Endothelial cell of umbilical vein (primary cell): Measurements from ENCODE around the gene PITPNM1. TPM values are rescaled to one million over a fixed set of nuclear protein-coding genes. Genes with fewer than 3 reads are reported as not detected.

Experiments
- BruUV-seq: library from RNA; stranded (reverse); fragments of 400-500 nt; replicated peaks from 2 replicates; lab custom pipeline; 2021; lab: Mats Ljungman, UMichigan
- CTCF ChIA-PET: fragments of 300-600, 350-600 bp; sonication (Branson Sonifier 250); formaldehyde crosslinking; loops from one replicate; lab custom pipeline; 2021; ENCODE audit warnings: antibody characterized with exemption, inconsistent platforms; lab: Charles Lee
- POLR2A ChIA-PET: fragments of 300-600, 350-600 bp; sonication (Branson Sonifier 250); formaldehyde crosslinking; loops from one replicate; lab custom pipeline; 2021; ENCODE audit warnings: antibody characterized with exemption, inconsistent platforms; lab: Charles Lee
- DNase-seq: peaks from one replicate; pipeline ENCODE4 v3.0.0-alpha.2; 2011; ENCODE audit warnings: low read depth, low spot score
- FAIRE-seq: peaks from 2 replicates; lab custom pipeline; 2011; peaks lifted over from hg19 to GRCh38; lab: Jason Lieb, UNC
- H2AFZ ChIP-seq: 2 replicates; pipeline ENCODE4 v1.6.0; 2012; ENCODE audit warnings: low read depth, low read length, control low read depth, inconsistent platforms
- H3K27ac ChIP-seq: 2 replicates; pipeline ENCODE4 v1.5.1; 2011; ENCODE audit warnings: low read depth, mild to moderate bottlenecking, control low read depth, low read length, moderate library complexity; ENCODE audit not compliant: insufficient read depth
- H3K27me3 ChIP-seq, 2 experiments: 2 replicates each; pipeline versions ENCODE4 v1.6.0 to v1.6.1; 2011; ENCODE audit warnings: low read length in 2 of 2, mixed read lengths in 1 of 2; ENCODE audit not compliant: control insufficient read depth in 2 of 2, insufficient read depth in 2 of 2
- H3K36me3 ChIP-seq, 2 experiments: 2 replicates in 1 of 2; 3 replicates in 1 of 2; pipeline ENCODE4 v1.5.1; 2011; ENCODE audit warnings: low read length in 2 of 2, mild to moderate bottlenecking in 1 of 2, moderate library complexity in 1 of 2; ENCODE audit not compliant: control insufficient read depth in 2 of 2, insufficient read depth in 2 of 2; ENCODE audit errors: extremely low read depth in 1 of 2
- H3K4me1 ChIP-seq: 3 replicates; pipeline ENCODE4 v1.5.1; 2011; ENCODE audit warnings: mild to moderate bottlenecking, low read length; ENCODE audit not compliant: control insufficient read depth, insufficient read depth; ENCODE audit errors: extremely low read depth
- H3K4me2 ChIP-seq: 2 replicates; pipeline ENCODE4 v1.6.1; 2011; ENCODE audit warnings: low read length, control low read depth, mixed read lengths; ENCODE audit not compliant: insufficient read depth
- H3K4me3 ChIP-seq, 3 experiments: fragments of 200-600 bp in 1 of 3; sonication (generic), shearing (Covaris generic) in 1 of 3; replicated peaks in 1 of 3; 2 replicates each; pipeline ENCODE4 v1.5.1; 2011 to 2016; ENCODE audit warnings: control low read depth in 3 of 3, low read length in 3 of 3, mild to moderate bottlenecking in 2 of 3, inconsistent platforms in 1 of 3, low read depth in 1 of 3, moderate library complexity in 1 of 3; ENCODE audit not compliant: insufficient read depth in 1 of 3
- H3K79me2 ChIP-seq: 2 replicates; pipeline ENCODE4 v1.6.0; 2012; ENCODE audit warnings: low read length, inconsistent platforms; ENCODE audit not compliant: control insufficient read depth, insufficient read depth
- H3K9ac ChIP-seq: replicated peaks from 2 replicates; pipeline ENCODE3; 2011; ENCODE audit warnings: low read length, control low read depth; ENCODE audit not compliant: insufficient read depth; ENCODE audit errors: extremely low read depth
- H3K9me1 ChIP-seq: replicated peaks from 3 replicates; pipeline ENCODE4 v1.6.0; 2011; ENCODE audit warnings: mild to moderate bottlenecking, low read length; ENCODE audit not compliant: control insufficient read depth, insufficient read depth; ENCODE audit errors: extremely low read depth
- H3K9me3 ChIP-seq: replicated peaks from 2 replicates; pipeline ENCODE4 v1.5.1; 2012; ENCODE audit warnings: low read length, inconsistent platforms; ENCODE audit not compliant: control insufficient read depth, insufficient read depth
- H4K20me1 ChIP-seq: replicated peaks from 2 replicates; pipeline ENCODE3; 2011; ENCODE audit warnings: mild to moderate bottlenecking, low read length; ENCODE audit not compliant: control insufficient read depth, insufficient read depth; ENCODE audit errors: extremely low read depth
- EZH2 ChIP-seq: IDR thresholded peaks from 2 replicates; pipeline ENCODE4 v1.6.1; 2012; ENCODE audit warnings: borderline replicate concordance, low read depth, mild to moderate bottlenecking, moderate library complexity, low read length, inconsistent platforms; ENCODE audit not compliant: severe bottlenecking
- FOS ChIP-seq: IDR thresholded peaks from 2 replicates; pipeline ENCODE4 v1.6.1; 2011; ENCODE audit warnings: mild to moderate bottlenecking, low read length, moderate library complexity, borderline replicate concordance; ENCODE audit not compliant: insufficient read depth
- JUN ChIP-seq: IDR thresholded peaks from 2 replicates; pipeline ENCODE4 v1.6.1; 2011; ENCODE audit warnings: borderline replicate concordance, low read depth; ENCODE audit not compliant: insufficient read length, insufficient read depth
- MYC ChIP-seq: IDR thresholded peaks from one replicate; pipeline ENCODE4 v1.6.1; 2011; ENCODE audit warnings: mild to moderate bottlenecking, low read depth, low read length
- POLR2A ChIP-seq: IDR thresholded peaks from 2 replicates; pipeline ENCODE4 v1.6.1; 2012; ENCODE audit warnings: low read depth, mild to moderate bottlenecking, control low read depth, low read length
- POLR2AphosphoS5 ChIP-seq: IDR thresholded peaks from 2 replicates; pipeline ENCODE4 v1.6.1; 2012; ENCODE audit warnings: low read depth, mild to moderate bottlenecking, control low read depth, low read length, moderate library complexity; ENCODE audit not compliant: insufficient read depth
- dilution Hi-C: fragments of 300-500 bp; cut with MboI; formaldehyde crosslinking; loops from one replicate; pipeline ENCODE4 v1.15.0; 2019; ENCODE audit warnings: low sequenced_read_pairs; ENCODE audit not compliant: extremely low pct_ligation_motif_present
- intact Hi-C: fragments of 100-400 bp; cut with micrococcal nuclease; formaldehyde crosslinking; loops from one replicate; pipeline ENCODE4 v1.10.0; 2022
- polyA plus RNA-seq, 4 experiments: library from polyadenylated mRNA; depleted of rRNA in 3 of 4; stranded (reverse) in 3 of 4; unstranded in 1 of 4; fragments of >200 nt; gene quantifications; 2 replicates each; pipeline versions ENCODE4 v1.2.1 to v1.2.3, GENCODE V29; 2011 to 2012; ENCODE audit warnings: missing spikeins in 1 of 4
- total RNA-seq: library from RNA; stranded (reverse); gene quantifications from 2 replicates; pipeline ENCODE4 v1.2.3, GENCODE V29; 2021
- TF ChIP-seq, protein P1 (sequence below), 2 donors: IDR thresholded peaks; 1 replicate in 1 of 2; 2 replicates in 1 of 2; pipeline ENCODE4 v1.5.1; 2011; ENCODE audit warnings: low read length in 2 of 2, mild to moderate bottlenecking in 2 of 2, moderate library complexity in 2 of 2, control low read depth in 1 of 2, inconsistent platforms in 1 of 2, low read depth in 1 of 2; ENCODE audit not compliant: insufficient read depth in 1 of 2; ENCODE audit errors: extremely low read depth in 1 of 2

PITPNM1 gene
- total and polyA plus RNA-seq, 2 donors (not counting 3 experiments of a cell fraction or from before 2014, with no cell fraction given), result 16.5 to 26.4 TPM

DNA sequence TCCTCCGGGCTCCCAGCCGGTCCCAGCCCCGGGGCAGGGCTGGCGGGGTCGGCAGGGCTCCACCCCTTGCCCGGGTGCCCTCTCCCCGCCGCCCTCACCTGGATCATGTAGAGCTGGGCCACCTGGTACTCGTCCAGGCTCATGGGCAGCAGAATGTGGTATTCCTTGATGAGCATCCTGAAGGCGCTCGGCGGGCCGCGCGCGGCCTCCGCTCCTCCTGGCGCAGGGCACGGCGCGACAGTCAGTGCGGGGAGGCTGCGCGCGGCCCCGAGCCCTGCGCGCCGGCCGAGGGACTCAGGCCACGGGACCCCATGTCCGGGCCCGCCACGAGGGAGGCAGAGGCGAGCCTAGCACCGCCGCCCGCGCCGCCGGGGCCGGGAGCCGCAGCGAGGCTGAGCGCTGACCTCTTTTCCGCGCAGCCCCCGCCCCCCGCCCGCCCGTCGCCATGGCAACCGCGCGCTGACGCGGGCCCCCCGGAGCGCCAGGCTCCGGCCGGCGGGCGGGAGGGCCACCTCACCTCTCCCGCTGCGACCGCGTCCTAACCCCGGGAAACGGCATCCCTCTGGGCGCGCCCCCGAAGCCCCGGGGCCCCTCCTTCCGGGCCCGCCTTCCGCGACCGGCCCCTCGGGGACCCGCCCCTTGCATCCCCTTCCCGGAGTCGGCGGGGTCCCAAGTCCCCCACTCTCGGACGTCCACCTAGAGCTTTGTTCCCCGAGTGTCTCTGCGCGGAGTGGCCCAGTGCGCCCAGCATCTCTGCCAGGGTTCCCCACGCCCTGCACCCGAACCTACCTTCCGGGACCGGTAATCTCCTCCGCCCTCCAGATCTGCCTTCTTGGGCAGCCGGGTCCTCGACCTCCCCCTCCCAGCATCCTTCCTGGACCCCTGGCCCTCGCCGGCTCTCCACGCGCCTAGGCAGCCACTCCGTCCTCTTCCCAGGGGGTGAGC is 886 bp downstream of the PITPNM1 start:
- Histone ChIP-seq H3K27me3 (no peaks in the 10 kb centered on the region), H3K4me2 (peak overlapping the region; percentile 62), H4K20me1 (no peaks in the 10 kb centered on the region), H3K79me2 (peaks cover 11% of the 10 kb centered on the region), H3K4me3 (peak overlapping the region; percentile 33 to 64 (median 43)), H3K9ac (peak overlapping the region; percentile 48), H3K9me3 (no peaks in the 10 kb centered on the region), H2AFZ (peak overlapping the region; percentile 56), H3K4me1 (peaks cover 36% of the 10 kb centered on the region), H3K27ac (no peak overlapping the region), H3K36me3 (peaks cover 0 to 4% of the 10 kb centered on the region in 2 experiments), H3K9me1 (no peaks in the 10 kb centered on the region)
- POLR2A ChIA-PET, result no interaction called here
- dilution Hi-C loops, result no loop called here
- TF ChIP-seq EZH2, result peak; percentile 7
- no peak for TF ChIP-seq FOS
- TF ChIP-seq POLR2AphosphoS5, result peak; percentile 16
- TF ChIP-seq MYC, result no peak
- TF ChIP-seq POLR2A, result no peak
- TF ChIP-seq, protein P1, sequence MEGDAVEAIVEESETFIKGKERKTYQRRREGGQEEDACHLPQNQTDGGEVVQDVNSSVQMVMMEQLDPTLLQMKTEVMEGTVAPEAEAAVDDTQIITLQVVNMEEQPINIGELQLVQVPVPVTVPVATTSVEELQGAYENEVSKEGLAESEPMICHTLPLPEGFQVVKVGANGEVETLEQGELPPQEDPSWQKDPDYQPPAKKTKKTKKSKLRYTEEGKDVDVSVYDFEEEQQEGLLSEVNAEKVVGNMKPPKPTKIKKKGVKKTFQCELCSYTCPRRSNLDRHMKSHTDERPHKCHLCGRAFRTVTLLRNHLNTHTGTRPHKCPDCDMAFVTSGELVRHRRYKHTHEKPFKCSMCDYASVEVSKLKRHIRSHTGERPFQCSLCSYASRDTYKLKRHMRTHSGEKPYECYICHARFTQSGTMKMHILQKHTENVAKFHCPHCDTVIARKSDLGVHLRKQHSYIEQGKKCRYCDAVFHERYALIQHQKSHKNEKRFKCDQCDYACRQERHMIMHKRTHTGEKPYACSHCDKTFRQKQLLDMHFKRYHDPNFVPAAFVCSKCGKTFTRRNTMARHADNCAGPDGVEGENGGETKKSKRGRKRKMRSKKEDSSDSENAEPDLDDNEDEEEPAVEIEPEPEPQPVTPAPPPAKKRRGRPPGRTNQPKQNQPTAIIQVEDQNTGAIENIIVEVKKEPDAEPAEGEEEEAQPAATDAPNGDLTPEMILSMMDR (IDR thresholded peaks at IDR 0.05; ENCODE audit: extremely low read depth in 1 of 2, insufficient read depth in 1 of 2, low read depth in 1 of 2, low read length in 2 of 2), result no peak
- no peak for TF ChIP-seq JUN
- peak; percentile 9 for DNase-seq
- no peak for FAIRE-seq
- CTCF ChIA-PET, result interaction anchor here (1.2 to 2.3 kb wide), 3 partner anchors 103 to 153 kb away, joined by 3 to 20 read pairs (median 7); partner anchors contain the start of genes PPP1CA and RAD9A
- intact Hi-C loops, result loop anchor here (2.0 to 10.0 kb wide), 2 partner anchors 61 to 239 kb away; partner anchors contain the start of genes CORO1B and GRK2
- no TSS peak for BruUV-seq
